Peyer's patch (tissue), 4 donors: ENCODE results near the gene SLC7A7. TPM values are rescaled to one million over a fixed set of nuclear protein-coding genes. Genes with fewer than 3 reads are reported as not detected.

Experiments
- DNase-seq, 3 donors: peaks; one replicate each; pipeline ENCODE4 v3.0.0-alpha.2; 2017 to 2019
- H3K27ac ChIP-seq, 4 donors: fragments of 200-600 bp; sonication (generic); one replicate each; pipeline ENCODE4 v1.5.1; 2016 to 2019
- H3K27me3 ChIP-seq, 2 donors: fragments of 200-600 bp; sonication (generic); one replicate each; pipeline ENCODE4 v1.5.1; 2019
- H3K36me3 ChIP-seq, 3 donors: fragments of 200-600 bp; sonication (generic); one replicate each; pipeline ENCODE4 v1.5.1; 2016 to 2019
- H3K4me1 ChIP-seq, 4 donors: fragments of 200-600 bp; sonication (generic); one replicate each; pipeline ENCODE4 v1.5.1; 2016 to 2019
- H3K4me3 ChIP-seq, 4 donors: fragments of 200-600 bp; sonication (generic); 1 replicate in 3 of 4; 2 replicates in 1 of 4; pipeline ENCODE4 v1.5.1; 2016 to 2019; ENCODE audit warnings: mild to moderate bottlenecking in 1 of 4
- H3K9me3 ChIP-seq, 4 donors: fragments of 200-600 bp; sonication (generic); one replicate each; pipeline ENCODE4 v1.5.1; 2016 to 2019; ENCODE audit warnings: mild to moderate bottlenecking in 1 of 4
- CTCF ChIP-seq, 6 experiments: fragments of 450-650 bp in 4 of 6; fragments of 200-600 bp in 2 of 6; sonication (generic) in 1 of 6; IDR thresholded peaks; one replicate each; pipeline ENCODE4 v1.5.1; 2017 to 2019; ENCODE audit warnings: antibody characterized with exemption in 6 of 6, mild to moderate bottlenecking in 3 of 6, moderate library complexity in 1 of 6
- POLR2A ChIP-seq, 2 donors: fragments of 450-650 bp; IDR thresholded peaks; one replicate each; pipeline ENCODE4 v1.5.1; 2017; ENCODE audit warnings: antibody characterized with exemption in 2 of 2, mild to moderate bottlenecking in 2 of 2, moderate library complexity in 2 of 2
- small RNA-seq, 2 donors: library from RNA; depleted of rRNA; stranded (forward); fragments of <200 nt; gene quantifications; one replicate each; pipeline ENCODE3, GENCODE V24; 2016
- total RNA-seq, 4 donors: library from RNA; depleted of rRNA; stranded (reverse); fragments of >200 nt; gene quantifications; one replicate each; pipeline ENCODE4 v1.1.0, GENCODE V29; 2016

SLC7A7 gene
- total RNA-seq, 4 donors from 2014 or later, result 30.5 to 787 (median 367) TPM

GRCh38 chr14:22723815-22724214 is 91.4 kb downstream of the SLC7A7 start:
- no peak for DNase-seq
- Histone ChIP-seq H3K36me3 (no peaks in the 10 kb centered on the region), H3K4me1 (no peaks in the 10 kb centered on the region)

More at GRCh38 chr14:22723815-22724214, 91.4 kb downstream of the SLC7A7 start:
- Histone ChIP-seq H3K4me3 (no peak overlapping the region), H3K27me3 (no peaks in the 10 kb centered on the region), H3K27ac (no peak overlapping the region), H3K9me3 (no peaks in the 10 kb centered on the region)
- TF ChIP-seq CTCF (IDR thresholded peaks at IDR 0.05), result no peak
- TF ChIP-seq POLR2A (IDR thresholded peaks at IDR 0.05), result no peak

Small RNAs within 50 kb of the gene (small RNA-seq; reads per million reads assigned to genes)
- gene RF00019 (0 reads per million in 2 donors), gene RF00588 (0 reads per million in 2 donors)

Other genes with a start within 250 kb of the SLC7A7 start
- gene DAD1, start 226.2 kb downstream of the SLC7A7 start, total RNA-seq, result 100 to 1,000 TPM in 2 of 4 donors, 10 to 100 TPM in 2; 52.0 to 173 (median 123) TPM
- gene ABHD4, start 217.1 kb downstream of the SLC7A7 start, total RNA-seq, result 10 to 100 TPM; 28.1 to 51.4 (median 42.8) TPM
- under 1 TPM in 1 of 4 donors, not detected in 3; 0.18 TPM for gene OR6J1, start 171.1 kb downstream of the SLC7A7 start, total RNA-seq
- gene OXA1L, start 48.7 kb downstream of the SLC7A7 start, total RNA-seq, result 100 to 1,000 TPM in 2 of 4 donors, 10 to 100 TPM in 2; 73.6 to 115 (median 90.4) TPM
- gene MRPL52, start 14.5 kb upstream of the SLC7A7 start, total RNA-seq, result 100 to 1,000 TPM in 1 of 4 donors, 10 to 100 TPM in 3; 30.3 to 114 (median 52.9) TPM
- 100 to 1,000 TPM in 1 of 4 donors, 10 to 100 TPM in 3; 63.0 to 116 (median 82.9) TPM for gene MMP14, start 21.1 kb upstream of the SLC7A7 start, total RNA-seq
- gene LRP10, start 56.3 kb upstream of the SLC7A7 start, total RNA-seq, result 100 to 1,000 TPM in 3 of 4 donors, 10 to 100 TPM in 1; 69.3 to 250 (median 221) TPM
- 1 to 10 TPM in 3 of 4 donors, under 1 TPM in 1; 0.57 to 2.1 (median 1.4) TPM for gene REM2, start 67.8 kb upstream of the SLC7A7 start, total RNA-seq
- 100 to 1,000 TPM in 2 of 4 donors, 10 to 100 TPM in 2; 84.4 to 155 (median 116) TPM for gene RBM23, start 103.7 kb upstream of the SLC7A7 start, total RNA-seq
- 10 to 100 TPM; 20.5 to 41.3 (median 26.6) TPM for gene PRMT5, start 113.9 kb upstream of the SLC7A7 start, total RNA-seq
- 100 to 1,000 TPM in 1 of 4 donors, 10 to 100 TPM in 3; 73.4 to 105 (median 83.5) TPM for gene HAUS4, start 141.7 kb upstream of the SLC7A7 start, total RNA-seq
- 1 to 10 TPM in 3 of 4 donors, under 1 TPM in 1; 0.70 to 3.3 (median 2.4) TPM for gene AJUBA, start 167.1 kb upstream of the SLC7A7 start, total RNA-seq
- gene C14orf93, start 194.7 kb upstream of the SLC7A7 start, total RNA-seq, result 10 to 100 TPM; 11.0 to 34.4 (median 19.8) TPM
- 100 to 1,000 TPM in 1 of 4 donors, 10 to 100 TPM in 3; 49.6 to 116 (median 68.8) TPM for gene PSMB5, start 219.5 kb upstream of the SLC7A7 start, total RNA-seq
- gene PSMB11, start 226.8 kb upstream of the SLC7A7 start, total RNA-seq, result not detected
- 10 to 100 TPM in 1 of 4 donors, 1 to 10 TPM in 3; 1.1 to 12.4 (median 5.5) TPM for gene CDH24, start 242.1 kb upstream of the SLC7A7 start, total RNA-seq